ENCODE results near the gene MARK4.
"Not testable (repeated sequence)": the region's sequence is repeated elsewhere in the genome, so short reads cannot be mapped to it uniquely, and the experiment has no call there.

MARK4 gene

GRCh38 chr19:45243144-45243732 is 7.8 kb upstream of the MARK4 start:
- DNase-seq (ENCODE audit: low read depth), result no peak

GRCh38 chr19:45244133-45244794 is 6.8 kb upstream of the MARK4 start:
- no peak for DNase-seq (ENCODE audit: low read depth)

DNA sequence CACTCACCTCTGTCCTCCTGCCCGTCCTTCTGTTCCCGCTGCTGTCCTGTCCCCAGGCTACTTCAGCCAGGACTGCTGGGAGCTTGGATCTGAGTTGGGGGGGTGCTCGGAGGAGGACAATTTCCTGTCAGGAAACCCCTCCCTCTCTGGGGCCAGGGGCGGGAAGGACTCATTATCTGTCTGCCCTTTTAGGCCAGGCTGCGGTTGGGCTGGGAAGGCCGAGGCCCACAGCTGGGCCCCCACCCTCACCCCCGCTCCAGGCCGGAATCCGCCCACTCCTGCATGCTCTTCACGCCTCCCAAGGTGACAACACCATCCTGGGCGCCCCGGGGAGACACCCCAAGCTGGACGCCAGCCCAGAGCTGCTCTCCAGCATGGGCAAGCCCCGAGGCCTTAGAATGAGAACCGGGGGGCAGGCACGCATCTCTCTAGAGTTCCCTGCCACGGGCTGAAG is 5.7 kb upstream of the MARK4 start, which contains the start of gene EXOC3L2:
Gene EXOC3L2 (minus strand): TSS at position 74 of the 454 bp plus-strand sequence. CDS start 6,362 bp downstream, outside the sequence.
- no peak for DNase-seq (ENCODE audit: low read depth)

DNA sequence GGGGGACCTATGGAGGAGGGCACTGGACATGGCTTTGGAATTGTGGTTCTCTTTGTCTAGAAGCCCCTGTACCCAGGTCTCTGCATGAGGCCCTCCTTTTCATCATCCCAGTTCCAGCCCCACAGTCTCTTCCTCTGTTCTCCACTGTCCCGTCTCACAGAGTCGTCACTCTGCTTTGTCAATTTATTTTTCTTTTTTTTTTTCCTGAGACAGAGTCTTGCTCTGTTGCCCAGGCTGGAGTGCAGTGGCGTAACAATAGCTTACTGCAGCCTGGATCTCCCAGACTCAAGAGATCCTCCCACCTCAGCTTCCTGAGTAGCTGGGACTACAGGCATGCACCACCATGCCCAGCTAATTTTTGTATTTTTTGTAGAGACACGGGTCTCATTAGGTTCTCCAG is 5.2 kb upstream of the MARK4 start:
- DNase-seq (ENCODE audit: low read depth), result no peak

GRCh38 chr19:45247136-45247535 is 3.9 kb upstream of the MARK4 start:
- DNase-seq (ENCODE audit: low read depth), result no peak

GRCh38 chr19:45249261-45250033 is 1.6 kb upstream of the MARK4 start:
- DNase-seq (ENCODE audit: low read depth), result no peak

- no peak for DNase-seq (ENCODE audit: low read depth)
Observed at GRCh38 chr19:45250216-45250831, 747 bp upstream of the MARK4 start.

DNA sequence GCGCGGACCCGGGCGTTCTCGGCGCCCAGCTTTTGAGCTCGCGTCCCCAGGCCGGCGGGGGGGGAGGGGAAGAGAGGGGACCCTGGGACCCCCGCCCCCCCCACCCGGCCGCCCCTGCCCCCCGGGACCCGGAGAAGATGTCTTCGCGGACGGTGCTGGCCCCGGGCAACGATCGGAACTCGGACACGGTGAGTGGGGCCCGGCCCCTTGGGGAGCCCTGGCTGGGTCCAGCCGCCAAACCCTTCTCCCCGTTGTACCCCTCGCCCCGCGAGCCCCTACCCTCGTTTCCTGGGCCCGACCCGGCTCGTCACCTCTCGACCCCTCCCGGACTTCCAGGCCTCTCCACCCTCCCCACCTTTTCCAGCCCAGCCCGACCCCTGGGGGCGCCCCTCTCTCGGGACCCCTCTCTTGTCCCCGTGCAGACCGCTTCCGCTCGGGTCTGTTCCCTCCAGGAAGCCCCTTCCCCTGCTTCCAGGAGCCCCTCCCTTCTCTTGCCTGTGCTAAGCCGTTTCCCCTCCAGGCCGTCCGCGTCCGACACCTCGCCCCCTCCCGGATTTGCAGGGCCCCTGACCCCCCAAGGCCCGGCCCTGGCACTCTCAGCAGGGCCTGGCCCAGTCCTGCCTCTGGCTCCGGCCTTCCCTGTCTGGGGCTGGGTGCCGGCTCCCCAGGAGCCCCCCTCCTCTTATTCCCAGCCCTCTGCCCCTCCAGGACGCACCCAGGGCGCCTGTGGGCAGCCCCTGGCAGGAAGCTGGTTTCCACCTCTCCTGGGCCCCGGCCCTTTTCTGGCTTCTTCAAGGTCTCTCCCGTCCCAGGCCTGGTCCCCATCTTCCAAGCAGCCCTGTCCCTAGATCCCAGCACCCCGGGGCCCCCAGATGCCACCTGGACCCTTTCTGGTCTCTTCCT is 632 bp downstream of the MARK4 start:
- no peak for DNase-seq (ENCODE audit: low read depth)

- no peak for DNase-seq (ENCODE audit: low read depth)
Observed at GRCh38 chr19:45253396-45254027, 2.4 kb downstream of the MARK4 start.

GRCh38 chr19:45254044-45254531 is 3.0 kb downstream of the MARK4 start:
- DNase-seq (ENCODE audit: low read depth), result no peak

- no peak for DNase-seq (ENCODE audit: low read depth)
Observed at GRCh38 chr19:45255611-45256157, 4.6 kb downstream of the MARK4 start.

- DNase-seq (ENCODE audit: low read depth), result no peak
Observed at GRCh38 chr19:45256836-45257235, 5.8 kb downstream of the MARK4 start.

DNA sequence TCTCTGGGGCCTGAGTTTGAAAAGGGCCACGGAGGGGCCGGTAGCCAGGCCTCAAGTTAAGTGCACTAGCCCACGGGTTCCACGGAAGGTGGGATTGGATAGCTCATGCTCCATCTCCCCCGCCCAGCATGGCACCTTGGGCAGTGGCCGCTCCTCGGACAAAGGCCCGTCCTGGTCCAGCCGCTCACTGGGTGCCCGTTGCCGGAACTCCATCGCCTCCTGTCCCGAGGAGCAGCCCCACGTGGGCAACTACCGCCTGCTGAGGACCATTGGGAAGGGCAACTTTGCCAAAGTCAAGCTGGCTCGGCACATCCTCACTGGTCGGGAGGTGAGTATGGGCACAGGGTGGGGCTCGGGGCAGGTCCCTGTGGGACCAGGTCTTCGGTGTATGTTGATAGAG is 7.8 kb downstream of the MARK4 start:
- no peak for DNase-seq (ENCODE audit: low read depth)

- DNase-seq (ENCODE audit: low read depth), result no peak
Observed at GRCh38 chr19:45262570-45262969, 11.5 kb downstream of the MARK4 start.

- no peak for DNase-seq (ENCODE audit: low read depth)
Observed at GRCh38 chr19:45263013-45263412, 11.9 kb downstream of the MARK4 start.

DNA sequence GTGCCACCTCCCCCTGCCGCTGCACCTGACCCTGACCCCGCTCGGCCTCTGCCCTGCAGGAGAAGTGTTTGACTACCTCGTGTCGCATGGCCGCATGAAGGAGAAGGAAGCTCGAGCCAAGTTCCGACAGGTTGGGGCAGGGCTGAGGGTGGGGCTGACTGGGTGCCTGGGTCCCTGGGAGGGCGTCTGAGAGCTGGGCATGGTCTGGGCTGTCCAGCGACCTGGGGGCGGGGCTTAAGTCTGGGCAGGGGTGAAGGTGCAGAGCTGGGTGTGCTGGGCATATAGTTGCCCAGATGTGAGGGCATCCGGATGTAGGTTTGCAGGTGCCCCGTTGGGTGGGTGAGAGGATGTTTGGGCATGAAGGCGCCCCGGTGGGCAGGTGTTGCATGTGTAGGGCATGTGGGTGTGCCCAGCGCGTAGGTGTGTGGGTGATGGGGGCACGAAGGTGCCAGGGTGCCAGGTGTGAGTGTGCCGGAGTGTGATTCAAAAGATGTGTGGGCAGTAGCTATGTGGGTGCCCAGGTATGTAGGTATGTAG is 13.8 kb downstream of the MARK4 start:
- DNase-seq (ENCODE audit: low read depth), result no peak

DNA sequence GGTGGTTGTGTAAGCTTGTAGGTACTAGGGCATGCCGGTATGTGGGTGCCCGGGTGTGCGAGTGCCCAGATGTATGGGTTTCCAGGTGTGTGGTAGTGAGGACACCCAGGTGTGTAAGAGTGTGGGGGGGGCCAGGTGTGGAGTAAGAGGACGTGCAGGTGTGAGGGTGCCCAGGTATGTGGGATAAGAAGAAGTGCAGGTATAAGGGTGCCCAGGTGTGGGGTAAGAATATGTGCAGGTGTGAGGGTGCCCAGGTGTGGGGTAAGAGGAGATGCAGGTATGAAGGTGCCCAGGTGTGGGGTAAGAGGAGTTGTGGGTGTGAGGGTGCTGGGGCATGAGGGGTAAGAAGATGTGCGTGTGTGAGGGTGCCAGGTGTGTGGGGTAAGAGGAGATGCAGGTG is 14.3 kb downstream of the MARK4 start:
- no peak for DNase-seq (ENCODE audit: low read depth)

DNA sequence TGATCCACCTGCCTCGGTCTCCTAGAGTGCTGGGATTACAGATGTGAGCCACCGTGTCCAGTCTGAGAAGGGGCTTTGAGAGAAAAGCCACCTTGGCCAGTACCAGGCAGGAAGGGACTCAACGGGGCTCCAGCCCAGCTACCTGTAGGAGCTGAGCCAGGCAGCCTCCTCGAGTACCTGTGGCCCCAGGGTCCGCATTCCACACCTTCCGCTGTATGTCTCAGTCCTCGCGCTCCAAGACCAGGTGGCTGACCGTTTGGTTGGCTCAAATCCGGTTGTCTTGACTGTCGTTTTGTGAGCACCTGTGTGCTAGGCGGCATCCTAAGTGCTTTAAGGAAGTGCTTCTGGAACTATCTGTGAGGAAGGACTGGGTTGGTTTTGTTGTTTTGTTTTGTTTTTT is 16.2 kb downstream of the MARK4 start:
- DNase-seq (ENCODE audit: low read depth), result no peak

- DNase-seq (ENCODE audit: low read depth), result not testable (repeated sequence)
Observed at GRCh38 chr19:45269939-45270338, 18.9 kb downstream of the MARK4 start.

GRCh38 chr19:45271098-45271734 is 20.1 kb downstream of the MARK4 start:
- no peak for DNase-seq (ENCODE audit: low read depth)
